ENCODE results near the gene CIBAR2.

- no peak for TF ChIP-seq POLR2AphosphoS5 (IDR thresholded peaks at IDR 0.05)
- TF ChIP-seq CTCF (IDR thresholded peaks at IDR 0.05): no peak
- no peak for TF ChIP-seq POLR2A (IDR thresholded peaks at IDR 0.05; ENCODE audit: low read depth)
- TF ChIP-seq EP300 (IDR thresholded peaks at IDR 0.05): no peak
Observed at GRCh38 chr16:85152414-85153030, 40.2 kb upstream of the CIBAR2 start.

Measured in esophagus muscularis mucosa (tissue), 4 donors.